Measurements from ENCODE around the gene ST6GALNAC1.

The ST6GALNAC1 gene

DNA sequence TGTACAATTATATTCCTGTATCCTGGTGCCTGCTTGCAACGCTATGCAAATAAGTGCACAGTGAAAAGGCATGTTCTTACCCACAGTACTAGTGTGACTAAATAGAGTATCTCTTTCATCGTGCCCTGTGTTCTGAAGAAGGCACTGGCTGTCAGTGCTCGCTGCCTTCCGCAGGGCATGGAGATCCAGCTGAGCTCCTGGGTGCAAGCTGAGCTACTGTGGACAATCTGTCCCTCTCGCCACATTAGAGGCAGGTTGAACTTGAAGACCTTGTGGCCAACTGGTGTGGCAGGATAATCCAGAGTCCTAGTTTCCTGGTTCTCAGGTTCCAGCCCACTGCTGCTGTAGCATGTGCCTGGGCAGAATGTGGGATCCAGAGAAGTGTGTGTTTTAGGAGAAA, 1.9 kb upstream of the ST6GALNAC1 start:
- H3K9me2 ChIP-seq (replicated peaks; ENCODE audit: insufficient read depth, low read length): no peaks in the 10 kb centered on the region
- TF ChIP-seq EZH2phosphoT487 (conservative IDR thresholded peaks at IDR 0.05; ENCODE audit: low read length): no peak
- TF ChIP-seq CTCF (IDR thresholded peaks at IDR 0.05; ENCODE audit: insufficient read depth, low read length, poor library complexity, severe bottlenecking): no peak
- H3K27me3 ChIP-seq (ENCODE audit: low read length): no peaks in the 10 kb centered on the region
- H3F3A ChIP-seq (ENCODE audit: insufficient read depth): no peaks in the 10 kb centered on the region
- no peak overlapping the region for H3K4me2 ChIP-seq (ENCODE audit: low read depth, low read length, poor library complexity, severe bottlenecking)
- H4K20me1 ChIP-seq (ENCODE audit: low read depth, low read length): no peaks in the 10 kb centered on the region
- H3K27ac ChIP-seq (ENCODE audit: low read depth, low read length): no peak overlapping the region
- no peaks in the 10 kb centered on the region for H3K36me3 ChIP-seq (ENCODE audit: low read length)
- H3K9ac ChIP-seq (ENCODE audit: low read length): no peak overlapping the region
- H3K79me2 ChIP-seq (ENCODE audit: insufficient read depth, low read length): no peaks in the 10 kb centered on the region
- no peak overlapping the region for H2AFZ ChIP-seq (ENCODE audit: low read depth, low read length, severe bottlenecking)
- no peaks in the 10 kb centered on the region for H3K9me3 ChIP-seq (ENCODE audit: insufficient read depth, low read length)
- H3K4me3 ChIP-seq (ENCODE audit: insufficient read depth, low read length, poor library complexity, severe bottlenecking): no peak overlapping the region

GRCh38 chr17:76644995-76645394, 1.4 kb upstream of the ST6GALNAC1 start:
- Histone ChIP-seq H3K27ac (ENCODE audit: low read depth, low read length) (no peak overlapping the region), H3K9me3 (ENCODE audit: insufficient read depth, low read length) (no peaks in the 10 kb centered on the region), H3K4me3 (ENCODE audit: insufficient read depth, low read length, poor library complexity, severe bottlenecking) (no peak overlapping the region)

GRCh38 chr17:76642994-76643393, 563 bp downstream of the ST6GALNAC1 start:
- no peaks in the 10 kb centered on the region for H3K79me2 ChIP-seq (ENCODE audit: insufficient read depth, low read length)
- no peak overlapping the region for H3K27ac ChIP-seq (ENCODE audit: low read depth, low read length)
- no peak overlapping the region for H3K9ac ChIP-seq (ENCODE audit: low read length)
- TF ChIP-seq CTCF (IDR thresholded peaks at IDR 0.05; ENCODE audit: insufficient read depth, low read length, poor library complexity, severe bottlenecking) (no peak), EZH2phosphoT487 (conservative IDR thresholded peaks at IDR 0.05; ENCODE audit: low read length) (no peak)
- H3K9me3 ChIP-seq (ENCODE audit: insufficient read depth, low read length): no peaks in the 10 kb centered on the region
- no peak overlapping the region for H2AFZ ChIP-seq (ENCODE audit: low read depth, low read length, severe bottlenecking)
- no peaks in the 10 kb centered on the region for H3K36me3 ChIP-seq (ENCODE audit: low read length)
- H3K4me3 ChIP-seq (ENCODE audit: insufficient read depth, low read length, poor library complexity, severe bottlenecking): no peak overlapping the region
- H3F3A ChIP-seq (ENCODE audit: insufficient read depth): no peaks in the 10 kb centered on the region
- H4K20me1 ChIP-seq (ENCODE audit: low read depth, low read length): no peaks in the 10 kb centered on the region
- no peaks in the 10 kb centered on the region for H3K27me3 ChIP-seq (ENCODE audit: low read length)
- H3K4me2 ChIP-seq (ENCODE audit: low read depth, low read length, poor library complexity, severe bottlenecking): no peak overlapping the region
- no peaks in the 10 kb centered on the region for H3K9me2 ChIP-seq (replicated peaks; ENCODE audit: insufficient read depth, low read length)

More at GRCh38 chr17:76644995-76645394, 1.4 kb upstream of the ST6GALNAC1 start:
- no peak for TF ChIP-seq CTCF (IDR thresholded peaks at IDR 0.05; ENCODE audit: insufficient read depth, low read length, poor library complexity, severe bottlenecking)
- TF ChIP-seq EZH2phosphoT487 (conservative IDR thresholded peaks at IDR 0.05; ENCODE audit: low read length): no peak
- no peaks in the 10 kb centered on the region for H3F3A ChIP-seq (ENCODE audit: insufficient read depth)
- no peaks in the 10 kb centered on the region for H3K9me2 ChIP-seq (replicated peaks; ENCODE audit: insufficient read depth, low read length)
- H4K20me1 ChIP-seq (ENCODE audit: low read depth, low read length): no peaks in the 10 kb centered on the region
- no peaks in the 10 kb centered on the region for H3K79me2 ChIP-seq (ENCODE audit: insufficient read depth, low read length)
- H3K36me3 ChIP-seq (ENCODE audit: low read length): no peaks in the 10 kb centered on the region
- H3K27me3 ChIP-seq (ENCODE audit: low read length): no peaks in the 10 kb centered on the region
- H3K4me2 ChIP-seq (ENCODE audit: low read depth, low read length, poor library complexity, severe bottlenecking): no peak overlapping the region
- no peak overlapping the region for H3K9ac ChIP-seq (ENCODE audit: low read length)
- H2AFZ ChIP-seq (ENCODE audit: low read depth, low read length, severe bottlenecking): no peak overlapping the region
